ENCODE data around the gene ZBTB7A.

ZBTB7A gene

GRCh38 chr19:4095488-4095844 is 28.8 kb upstream of the ZBTB7A start:
- no peak for TF ChIP-seq CTCF (IDR thresholded peaks at IDR 0.05; ENCODE audit: unreplicated experiment in 3 of 3)
- Mint-ChIP-seq H3K36me3 (ENCODE audit: low read depth) (peaks cover 26% of the 10 kb centered on the region), H3K4me1 (no peaks in the 10 kb centered on the region), H3K9me3 (no peaks in the 10 kb centered on the region), H3K4me3 (no peak overlapping the region), H3K27ac (no peak overlapping the region), H3K27me3 (ENCODE audit: low read depth) (no peaks in the 10 kb centered on the region)

- Mint-ChIP-seq H3K4me1 (no peaks in the 10 kb centered on the region), H3K27me3 (ENCODE audit: low read depth) (no peaks in the 10 kb centered on the region), H3K9me3 (no peaks in the 10 kb centered on the region), H3K27ac (no peak overlapping the region), H3K4me3 (no peak overlapping the region), H3K36me3 (ENCODE audit: low read depth) (peaks cover 23% of the 10 kb centered on the region)
- TF ChIP-seq CTCF (IDR thresholded peaks at IDR 0.05; ENCODE audit: unreplicated experiment in 3 of 3): no peak
These were observed 28.2 kb upstream of the ZBTB7A start for GRCh38 chr19:4094761-4095487.

GRCh38 chr19:4094291-4094690 is 27.6 kb upstream of the ZBTB7A start:
- Mint-ChIP-seq H3K4me1 (no peaks in the 10 kb centered on the region), H3K36me3 (ENCODE audit: low read depth) (peaks cover 24% of the 10 kb centered on the region), H3K27ac (no peak overlapping the region), H3K4me3 (no peak overlapping the region), H3K27me3 (ENCODE audit: low read depth) (no peaks in the 10 kb centered on the region), H3K9me3 (no peaks in the 10 kb centered on the region)
- TF ChIP-seq CTCF (IDR thresholded peaks at IDR 0.05; ENCODE audit: unreplicated experiment in 3 of 3): no peak

- Mint-ChIP-seq H3K4me3 (no peak overlapping the region), H3K9me3 (no peaks in the 10 kb centered on the region), H3K27me3 (ENCODE audit: low read depth) (no peaks in the 10 kb centered on the region), H3K27ac (no peak overlapping the region), H3K4me1 (no peaks in the 10 kb centered on the region), H3K36me3 (ENCODE audit: low read depth) (peaks cover 29% of the 10 kb centered on the region)
- TF ChIP-seq CTCF (IDR thresholded peaks at IDR 0.05; ENCODE audit: unreplicated experiment in 3 of 3): no peak
These were observed 27.0 kb upstream of the ZBTB7A start for GRCh38 chr19:4093643-4094175.

- no peaks in the 10 kb centered on the region for H3K4me1 Mint-ChIP-seq
- peaks cover 13% of the 10 kb centered on the region for H3K36me3 Mint-ChIP-seq (ENCODE audit: low read depth)
- no peaks in the 10 kb centered on the region for H3K9me3 Mint-ChIP-seq
- no peak for TF ChIP-seq CTCF (IDR thresholded peaks at IDR 0.05; ENCODE audit: unreplicated experiment in 3 of 3)
- H3K27ac Mint-ChIP-seq: no peak overlapping the region
- peaks cover 3% of the 10 kb centered on the region for H3K27me3 Mint-ChIP-seq (ENCODE audit: low read depth)
- no peak overlapping the region for H3K4me3 Mint-ChIP-seq
These were observed 23.9 kb upstream of the ZBTB7A start for GRCh38 chr19:4090356-4091220.

Data from nephron (organoid).